Amygdala (tissue), 56 donors: ENCODE measurements around the gene GATAD2B.
"Not testable (repeated sequence)": the region's sequence is repeated elsewhere in the genome, so short reads cannot be mapped to it uniquely, and the experiment has no call there.

ENCODE experiments used
- DNase-seq, 56 donors: peaks; one replicate each; lab custom pipeline; 2025; lab: John Stamatoyannopoulos, UW

Gene GATAD2B

GRCh38 chr1:153848805-153849204 is 74.0 kb downstream of the GATAD2B start:
- DNase-seq: peak in 9 of 56 donors; percentile 4 to 80 (median 20)

DNA sequence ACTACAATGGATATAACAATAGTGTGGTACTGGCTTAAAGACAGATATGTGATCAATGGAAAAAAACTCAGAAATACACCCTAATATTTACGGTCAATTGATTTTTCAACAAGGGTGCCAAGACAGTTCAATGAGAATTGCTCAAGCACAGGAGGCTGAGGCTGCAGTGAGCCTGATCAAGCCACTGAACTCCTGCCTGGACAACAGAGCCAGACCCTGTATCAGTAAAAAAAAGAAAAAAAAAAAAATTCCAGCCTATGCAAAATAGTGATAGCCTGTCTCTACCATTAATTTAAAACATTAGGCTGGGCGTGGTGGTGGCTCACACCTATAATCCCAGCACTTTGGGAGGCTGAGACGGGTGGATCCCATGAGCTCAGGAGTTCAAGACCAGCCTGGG is 77.6 kb downstream of the GATAD2B start:
- DNase-seq: no peak

- not testable (repeated sequence) for DNase-seq
Measured at GRCh38 chr1:153844349-153844748, 78.4 kb downstream of the GATAD2B start.

DNA sequence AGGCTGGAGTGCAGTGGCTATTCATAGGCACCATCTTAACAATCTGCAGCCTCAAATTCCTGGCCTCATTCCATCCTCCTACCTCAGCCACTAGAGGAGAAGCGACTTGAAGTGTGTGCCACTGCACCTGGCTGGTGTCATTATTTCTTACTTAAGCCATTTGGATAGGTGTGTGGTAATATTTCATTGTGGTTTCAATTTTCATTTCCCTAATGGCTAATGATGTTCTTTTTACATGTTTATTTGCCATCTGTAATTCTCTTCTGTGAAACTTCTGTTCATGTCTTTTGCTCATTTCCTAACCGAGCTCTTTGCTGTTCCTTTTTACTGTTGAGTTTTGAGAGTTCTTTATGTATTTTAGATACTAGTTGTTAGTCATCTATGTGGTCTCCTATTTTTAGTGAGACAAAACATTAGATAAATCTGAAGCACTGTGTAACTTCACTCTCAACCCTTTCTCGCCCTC is 80.7 kb downstream of the GATAD2B start:
- DNase-seq: no peak

DNA sequence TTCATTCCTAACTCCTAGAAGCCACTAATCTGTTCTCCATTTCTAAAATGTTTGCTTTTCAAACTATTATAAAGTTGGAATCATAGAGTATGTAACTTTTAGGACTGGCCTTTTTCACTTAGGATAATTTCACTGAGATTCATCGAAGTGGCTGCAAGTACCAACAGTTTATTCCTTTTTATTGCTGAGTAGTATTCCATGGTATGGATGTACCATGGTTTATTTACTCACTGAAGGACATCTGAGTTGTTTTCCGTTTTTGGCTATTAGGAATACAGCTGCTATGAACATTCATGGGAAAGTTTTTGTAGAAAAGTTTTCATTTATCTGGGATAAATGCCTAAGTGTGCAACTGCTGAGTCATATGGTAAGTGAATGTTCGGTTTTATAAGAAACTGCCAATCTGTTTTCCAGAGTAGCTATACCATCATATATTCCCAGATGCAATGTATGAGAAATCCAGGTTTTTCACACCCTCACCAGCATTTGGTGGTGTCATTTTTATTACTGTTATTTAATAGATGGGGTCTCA is 81.2 kb downstream of the GATAD2B start:
- no peak for DNase-seq

DNA sequence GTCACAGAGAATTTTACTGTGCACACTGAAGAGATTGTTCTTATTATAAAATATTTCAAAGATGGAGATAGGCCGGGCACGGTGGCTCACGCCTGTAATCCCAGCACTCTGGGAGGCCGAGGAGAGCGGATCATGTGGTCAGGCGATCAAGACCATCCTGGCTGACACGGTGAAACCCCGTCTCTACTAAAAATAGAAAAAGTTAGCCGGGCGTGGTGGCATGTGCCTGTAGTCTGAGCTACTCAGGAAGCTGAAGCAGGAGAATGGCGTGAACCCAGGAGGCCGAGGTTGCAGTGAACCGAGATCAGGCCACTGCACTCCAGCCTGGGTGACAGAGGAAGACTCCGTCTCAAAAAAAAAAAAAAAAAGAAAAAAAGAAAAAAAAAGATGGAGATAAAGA is 82.0 kb downstream of the GATAD2B start:
- DNase-seq: not testable (repeated sequence)

- not testable (repeated sequence) for DNase-seq
Measured at GRCh38 chr1:153833968-153834367, 88.8 kb downstream of the GATAD2B start.

GRCh38 chr1:153833171-153833570 is 89.6 kb downstream of the GATAD2B start:
- peak in 1 of 56 donors; percentile 7 for DNase-seq

DNA sequence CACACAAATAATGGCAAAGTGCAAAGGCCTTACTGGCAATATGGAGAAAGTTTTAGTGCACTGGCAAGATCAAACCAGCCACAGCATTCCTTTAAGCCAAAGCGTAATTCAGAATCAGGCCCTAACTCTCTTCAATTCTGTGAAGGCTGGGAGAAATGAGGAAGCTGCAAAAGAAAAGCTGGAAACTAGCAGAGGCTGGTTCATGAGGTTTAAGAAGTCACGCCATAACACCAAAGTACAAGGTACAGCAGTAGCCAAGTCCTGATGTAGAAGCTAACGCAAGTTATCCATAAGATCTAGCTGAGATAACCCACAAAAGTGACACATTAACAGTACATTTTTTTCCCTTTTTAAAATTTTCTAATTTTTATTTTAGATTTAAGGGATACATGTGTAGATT is 90.5 kb downstream of the GATAD2B start:
- DNase-seq: no peak

GRCh38 chr1:153831026-153831425 is 91.7 kb downstream of the GATAD2B start:
- no peak for DNase-seq

- DNase-seq: no peak
Measured at GRCh38 chr1:153827168-153827964, 95.4 kb downstream of the GATAD2B start.

GRCh38 chr1:153818876-153819275 is 103.9 kb downstream of the GATAD2B start:
- no peak for DNase-seq

DNA sequence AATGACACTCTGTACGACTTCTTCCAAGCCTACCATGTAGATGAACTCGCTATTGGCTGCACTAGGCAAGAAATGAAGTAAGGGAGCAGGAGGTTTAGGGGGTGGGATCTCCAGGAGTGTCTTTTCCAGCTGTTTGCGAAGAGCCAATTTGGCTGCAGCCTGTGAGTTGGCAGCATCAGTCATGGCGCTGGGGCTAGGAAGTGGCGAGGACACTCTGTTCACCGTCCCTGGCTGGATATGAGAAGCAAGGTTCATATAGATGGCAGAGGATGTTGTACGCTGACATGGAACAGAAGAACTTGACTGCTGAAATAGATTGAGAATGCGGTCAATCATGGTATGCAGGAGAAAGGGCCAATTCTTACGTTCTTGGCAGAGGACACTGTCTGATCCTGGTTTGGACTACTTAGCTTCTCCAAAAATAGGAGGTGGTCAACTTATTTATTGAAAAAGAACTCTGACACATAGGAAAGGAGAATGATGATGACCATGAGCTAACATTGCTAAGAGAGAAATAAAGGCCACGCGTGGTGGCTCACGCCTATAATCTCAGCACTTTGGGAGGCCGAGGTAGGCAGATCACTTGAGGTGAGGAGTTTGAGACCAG is 106.4 kb downstream of the GATAD2B start:
- no peak for DNase-seq

GRCh38 chr1:153805886-153806719 is 116.7 kb downstream of the GATAD2B start:
- no peak for DNase-seq

GRCh38 chr1:153805042-153805745 is 117.6 kb downstream of the GATAD2B start:
- DNase-seq: no peak

DNA sequence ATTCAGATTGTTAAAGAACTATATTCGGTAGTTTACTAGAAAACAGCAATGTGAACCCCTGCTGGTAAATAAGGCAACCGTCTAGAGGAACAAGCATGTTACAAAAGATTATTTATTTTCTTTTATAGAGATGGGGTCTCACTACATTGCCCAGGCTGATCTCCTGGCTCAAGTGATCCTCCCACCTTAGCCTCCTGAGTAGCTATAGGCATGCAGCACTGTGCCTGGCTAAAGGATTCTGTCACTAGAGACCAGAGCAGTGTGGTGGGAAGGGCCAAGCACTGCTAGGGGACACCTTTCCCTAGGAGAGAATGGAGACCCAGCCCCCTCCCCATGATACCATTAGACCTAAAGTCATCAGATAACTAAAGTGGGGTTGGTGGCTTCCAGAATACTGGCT is 118.7 kb downstream of the GATAD2B start:
- DNase-seq: no peak

- DNase-seq: no peak
Measured at GRCh38 chr1:153803470-153804056, 119.2 kb downstream of the GATAD2B start.

DNA sequence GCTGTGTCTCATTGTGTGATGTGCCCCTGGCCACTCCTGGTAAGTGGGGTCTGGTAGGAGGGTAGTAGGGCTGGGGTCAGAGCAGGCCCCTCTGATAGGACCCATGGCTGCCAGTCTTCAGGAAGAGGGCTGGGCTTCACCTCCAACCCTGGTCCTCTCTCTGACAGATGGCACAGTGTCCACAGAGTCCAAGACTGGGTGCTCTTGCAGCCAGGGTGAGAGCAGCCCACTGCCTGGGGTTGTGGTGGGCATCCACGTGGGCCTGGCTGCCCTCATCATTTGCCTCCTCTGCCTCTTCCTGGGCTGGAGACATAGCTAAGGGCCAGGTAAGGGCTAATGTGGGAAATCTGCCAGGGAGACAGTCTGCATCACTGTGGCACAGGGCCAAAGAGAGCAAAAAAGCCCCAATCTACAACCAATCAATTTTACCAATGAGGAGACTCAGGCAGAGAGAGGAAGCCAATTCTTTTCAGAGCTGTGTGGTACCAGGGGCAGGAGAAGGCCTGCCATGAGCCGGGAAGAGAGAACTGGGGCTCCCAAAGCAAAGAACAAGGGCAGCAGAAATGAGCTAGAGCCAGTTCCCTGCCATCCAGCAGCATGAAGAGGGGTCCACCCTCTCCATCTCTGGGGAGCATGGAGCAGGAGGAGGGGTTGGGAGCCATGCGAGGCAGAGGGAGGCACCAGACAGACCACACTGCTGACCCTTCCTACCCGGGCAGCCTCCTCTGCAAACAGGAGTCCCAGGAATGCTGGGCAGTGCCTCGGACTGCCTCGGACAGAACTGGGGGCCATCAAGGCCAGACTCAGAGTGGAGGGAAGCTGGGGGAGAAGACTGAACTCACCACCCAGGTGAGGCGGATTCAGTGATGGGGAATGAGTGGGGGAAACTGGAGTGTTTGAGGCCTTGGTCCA is 120.7 kb downstream of the GATAD2B start:
- DNase-seq: no peak
